GM10266 (cell line): ENCODE data around the gene CDHR2.
"Not testable (repeated sequence)": the region's sequence is repeated elsewhere in the genome, so short reads cannot be mapped to it uniquely, and the experiment has no call there.

Source experiments
- DNase-seq: peaks from one replicate; pipeline ENCODE4 v3.0.0; 2012; ENCODE audit errors: extremely low spot score
- CTCF ChIP-seq: IDR thresholded peaks from 2 replicates; pipeline ENCODE4 v1.5.1; 2012; ENCODE audit warnings: mild to moderate bottlenecking, low read depth; ENCODE audit not compliant: control insufficient read depth, insufficient read depth; ENCODE audit errors: missing control alignments

Gene CDHR2

GRCh38 chr5:176549871-176550270, 729 bp downstream of the CDHR2 start:
- no peak for DNase-seq

GRCh38 chr5:176550275-176550831, 1.2 kb downstream of the CDHR2 start:
- TF ChIP-seq CTCF, result no peak
- DNase-seq, result no peak

More at GRCh38 chr5:176549871-176550270, 729 bp downstream of the CDHR2 start:
- TF ChIP-seq CTCF, result no peak

GRCh38 chr5:176550937-176551336, 1.8 kb downstream of the CDHR2 start:
- DNase-seq, result not testable (repeated sequence)

- no peak for TF ChIP-seq CTCF
- no peak for DNase-seq
These were observed 3.3 kb downstream of the CDHR2 start for GRCh38 chr5:176552332-176552869.

- DNase-seq, result no peak
- no peak for TF ChIP-seq CTCF
These were observed 4.3 kb downstream of the CDHR2 start for GRCh38 chr5:176553260-176554085.

- DNase-seq, result no peak
- no peak for TF ChIP-seq CTCF
These were observed 8.7 kb downstream of the CDHR2 start for GRCh38 chr5:176557846-176558245.

GRCh38 chr5:176559683-176560082, 10.5 kb downstream of the CDHR2 start:
- TF ChIP-seq CTCF, result no peak
- DNase-seq, result no peak

GRCh38 chr5:176560364-176560763, 11.2 kb downstream of the CDHR2 start:
- no peak for TF ChIP-seq CTCF
- DNase-seq, result no peak
